HL-60 (cell line): Measurements from ENCODE around the gene EIF5A.
A peak's percentile ranks its signal among the peaks of the same experiment; 100 is the strongest.

ENCODE experiments used
- DNase-seq, 2 experiments: peaks; one replicate each; pipeline ENCODE4 v3.0.0-alpha.2; 2010 to 2020; ENCODE audit warnings: low read depth in 1 of 2, low spot score in 1 of 2
- H3K27ac ChIP-seq: fragments of 250-450 bp; sonication (Bioruptor Pico); replicated peaks from 2 replicates; pipeline ENCODE4 v1.5.1; 2020; ENCODE audit warnings: mild to moderate bottlenecking, moderate library complexity
- H3K27me3 ChIP-seq: fragments of 250-450 bp; sonication (Bioruptor Pico); 2 replicates; pipeline ENCODE4 v1.5.1; 2021; ENCODE audit warnings: mild to moderate bottlenecking, moderate library complexity; ENCODE audit not compliant: insufficient read depth, poor library complexity, severe bottlenecking
- H3K4me3 ChIP-seq: replicated peaks from 2 replicates; pipeline ENCODE4 v1.5.1; 2011; ENCODE audit warnings: mild to moderate bottlenecking, control low read depth, low read length; ENCODE audit not compliant: insufficient read depth
- CTCF ChIP-seq: IDR thresholded peaks from one replicate; pipeline ENCODE4 v1.5.1; 2011; ENCODE audit warnings: low read length, control low read depth, inconsistent platforms; ENCODE audit not compliant: insufficient read depth
- GABPA ChIP-seq: IDR thresholded peaks from 2 replicates; pipeline ENCODE4 v1.6.1; 2012; ENCODE audit warnings: low read depth
- POLR2AphosphoS5 ChIP-seq: IDR thresholded peaks from 2 replicates; pipeline ENCODE4 v1.6.1; 2012; ENCODE audit warnings: low read depth
- REST ChIP-seq: IDR thresholded peaks from 2 replicates; pipeline ENCODE4 v1.6.1; 2012; ENCODE audit warnings: low read depth; ENCODE audit not compliant: insufficient replicate concordance
- SPI1 ChIP-seq: IDR thresholded peaks from 2 replicates; pipeline ENCODE4 v1.6.1; 2012; ENCODE audit warnings: low read depth, mild to moderate bottlenecking, borderline replicate concordance

Gene EIF5A

GRCh38 chr17:7260151-7260550 is 47.3 kb upstream of the EIF5A start:
- no peak overlapping the region for H3K27ac ChIP-seq
- no peak overlapping the region for H3K4me3 ChIP-seq
- H3K27me3 ChIP-seq, result peaks cover 2% of the 10 kb centered on the region
- no peak for DNase-seq
- TF ChIP-seq GABPA (no peak), REST (no peak), POLR2AphosphoS5 (no peak), SPI1 (no peak), CTCF (no peak)

GRCh38 chr17:7260651-7261378 is 46.6 kb upstream of the EIF5A start:
- Histone ChIP-seq H3K27me3 (peaks cover 2% of the 10 kb centered on the region), H3K27ac (no peak overlapping the region), H3K4me3 (no peak overlapping the region)
- DNase-seq, result no peak
- TF ChIP-seq POLR2AphosphoS5, result 0 out of 2 replicates have a peak, but pooled peaks have one; percentile 13
- no peak for TF ChIP-seq REST

GRCh38 chr17:7261379-7262191 is 45.8 kb upstream of the EIF5A start:
- no peak overlapping the region for H3K27ac ChIP-seq

More at GRCh38 chr17:7261379-7262191, 45.8 kb upstream of the EIF5A start:
- TF ChIP-seq SPI1 (no peak), POLR2AphosphoS5 (no peak), REST (no peak), GABPA (no peak), CTCF (no peak)
- no peak overlapping the region for H3K4me3 ChIP-seq
- peaks cover 2% of the 10 kb centered on the region for H3K27me3 ChIP-seq
- no peak for DNase-seq
